Lower leg skin (tissue), 4 donors: ENCODE measurements around the gene CAMTA2. TPM values are rescaled to one million over a fixed set of nuclear protein-coding genes. Genes with fewer than 3 reads are reported as not detected.

ENCODE experiments used
- DNase-seq, 2 donors: peaks; one replicate each; pipeline ENCODE4 v3.0.0-alpha.2; 2019; ENCODE audit warnings: low spot score in 2 of 2
- H3K4me3 ChIP-seq: fragments of 200-600 bp; sonication (generic); 2 replicates; pipeline ENCODE4 v1.5.1; 2017; ENCODE audit warnings: mild to moderate bottlenecking, low read depth; ENCODE audit not compliant: poor library complexity, severe bottlenecking
- CTCF ChIP-seq, 3 donors: fragments of 450-650 bp; IDR thresholded peaks; one replicate each; pipeline ENCODE4 v1.5.1; 2016; ENCODE audit warnings: antibody characterized with exemption in 3 of 3, mild to moderate bottlenecking in 3 of 3, moderate library complexity in 2 of 3
- POLR2A ChIP-seq, 2 donors: fragments of 450-650 bp; IDR thresholded peaks; one replicate each; pipeline ENCODE4 v1.6.1; 2016 to 2017; ENCODE audit warnings: antibody characterized with exemption in 2 of 2, mild to moderate bottlenecking in 1 of 2, moderate library complexity in 1 of 2
- WGBS, 2 donors: methylation state at CpG; one replicate each; pipeline ENCODE4 v1.1.5; 2018; 5-methylcytosine and 5-hydroxymethylcytosine counted together
- intact Hi-C: fragments of 100-400 bp; cut with DNase I; formaldehyde crosslinking; loops from one replicate; pipeline ENCODE4 v1.15.0; 2023; ENCODE audit warnings: low total_unique reads
- total RNA-seq, 4 donors: library from RNA; depleted of rRNA; stranded (reverse); fragments of >200 nt; gene quantifications; one replicate each; pipeline ENCODE4 v1.1.0, GENCODE V29; 2016

Gene CAMTA2
- total RNA-seq, 4 donors from 2014 or later = 21.7 to 35.3 (median 30.6) TPM

GRCh38 chr17:5024604-5025003, 37.1 kb upstream of the CAMTA2 start:
- H3K4me3 ChIP-seq = no peak overlapping the region
- WGBS, 2 donors = 89 to 96% methylated on average over 4 of the region's 4 CpGs
- intact Hi-C loops = no loop called here
- DNase-seq = no peak
- TF ChIP-seq POLR2A (IDR thresholded peaks at IDR 0.05) (no peak), CTCF (IDR thresholded peaks at IDR 0.05) (no peak)

- DNase-seq = no peak
- intact Hi-C loops = no loop called here
- no peak overlapping the region for H3K4me3 ChIP-seq
- 93 to 94% methylated on average over 24 to 29 of the region's 29 CpGs for whole genome bisulfite sequencing, 2 donors
- TF ChIP-seq CTCF (IDR thresholded peaks at IDR 0.05) (no peak), POLR2A (IDR thresholded peaks at IDR 0.05) (no peak)
These were observed 36.2 kb upstream of the CAMTA2 start for GRCh38 chr17:5023588-5024147.

DNA sequence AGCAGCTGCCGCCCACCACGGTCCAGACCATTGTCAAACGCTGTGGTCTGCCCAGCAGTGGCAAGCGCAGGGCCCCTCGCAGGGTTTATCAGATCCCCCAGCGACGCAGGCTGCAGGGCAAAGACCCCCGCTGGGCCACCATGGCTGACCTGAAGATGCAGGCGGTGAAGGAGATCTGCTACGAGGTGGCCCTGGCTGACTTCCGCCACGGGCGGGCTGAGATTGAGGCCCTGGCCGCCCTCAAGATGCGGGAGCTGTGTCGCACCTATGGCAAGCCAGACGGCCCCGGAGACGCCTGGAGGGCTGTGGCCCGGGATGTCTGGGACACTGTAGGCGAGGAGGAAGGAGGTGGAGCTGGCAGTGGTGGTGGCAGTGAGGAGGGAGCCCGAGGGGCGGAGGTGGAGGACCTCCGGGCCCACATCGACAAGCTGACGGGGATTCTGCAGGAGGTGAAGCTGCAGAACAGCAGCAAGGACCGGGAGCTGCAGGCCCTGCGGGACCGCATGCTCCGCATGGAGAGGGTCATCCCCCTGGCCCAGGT, 34.8 kb upstream of the CAMTA2 start:
- WGBS, 2 donors = 95 to 96% methylated on average over 29 to 30 of the region's 30 CpGs
- no peak for TF ChIP-seq POLR2A (IDR thresholded peaks at IDR 0.05)
- no peak for TF ChIP-seq CTCF (IDR thresholded peaks at IDR 0.05)
- intact Hi-C loops = no loop called here
- DNase-seq = no peak
- H3K4me3 ChIP-seq = no peak overlapping the region

GRCh38 chr17:5020502-5021023, 33.1 kb upstream of the CAMTA2 start:
- intact Hi-C loops = no loop called here
- TF ChIP-seq CTCF (IDR thresholded peaks at IDR 0.05) (no peak), POLR2A (IDR thresholded peaks at IDR 0.05) (no peak)
- no peak for DNase-seq
- no peak overlapping the region for H3K4me3 ChIP-seq
- WGBS, 2 donors = 82 to 86% methylated on average over 20 of the region's 20 CpGs

DNA sequence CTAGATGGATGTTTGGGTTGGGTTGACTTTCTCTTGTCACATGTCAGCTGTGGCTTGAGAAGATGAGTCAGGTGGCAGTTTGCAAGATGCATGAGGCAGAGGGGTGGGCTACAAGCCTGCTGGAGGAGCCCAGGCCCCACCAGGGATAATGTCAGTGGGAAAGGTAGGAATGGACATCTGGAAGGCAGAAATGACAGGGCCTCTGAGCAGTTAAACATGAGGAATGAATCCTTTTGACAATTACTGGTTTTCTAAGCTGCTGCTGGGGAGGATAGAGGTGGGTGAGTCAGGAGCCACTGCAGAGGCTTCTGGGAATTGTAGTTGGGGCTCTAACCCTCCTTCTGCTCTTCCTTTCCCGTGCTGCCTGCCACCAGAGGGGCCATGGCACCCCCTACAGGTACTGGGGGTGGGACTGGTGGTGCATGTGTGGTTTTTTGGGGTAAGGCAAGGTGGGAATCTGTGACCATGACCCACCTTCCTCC, 32.0 kb upstream of the CAMTA2 start:
- H3K4me3 ChIP-seq = no peak overlapping the region
- intact Hi-C loops = no loop called here
- TF ChIP-seq POLR2A (IDR thresholded peaks at IDR 0.05) (no peak), CTCF (IDR thresholded peaks at IDR 0.05) (no peak)
- no peak for DNase-seq
- 40 to 72% methylated on average over 1 of the region's 1 CpG for WGBS, 2 donors
